ENCODE results near the gene DLG2.

GRCh38 chr11:85647078-85647477 is 19.9 kb upstream of the DLG2 start:
- TF ChIP-seq, protein P1, sequence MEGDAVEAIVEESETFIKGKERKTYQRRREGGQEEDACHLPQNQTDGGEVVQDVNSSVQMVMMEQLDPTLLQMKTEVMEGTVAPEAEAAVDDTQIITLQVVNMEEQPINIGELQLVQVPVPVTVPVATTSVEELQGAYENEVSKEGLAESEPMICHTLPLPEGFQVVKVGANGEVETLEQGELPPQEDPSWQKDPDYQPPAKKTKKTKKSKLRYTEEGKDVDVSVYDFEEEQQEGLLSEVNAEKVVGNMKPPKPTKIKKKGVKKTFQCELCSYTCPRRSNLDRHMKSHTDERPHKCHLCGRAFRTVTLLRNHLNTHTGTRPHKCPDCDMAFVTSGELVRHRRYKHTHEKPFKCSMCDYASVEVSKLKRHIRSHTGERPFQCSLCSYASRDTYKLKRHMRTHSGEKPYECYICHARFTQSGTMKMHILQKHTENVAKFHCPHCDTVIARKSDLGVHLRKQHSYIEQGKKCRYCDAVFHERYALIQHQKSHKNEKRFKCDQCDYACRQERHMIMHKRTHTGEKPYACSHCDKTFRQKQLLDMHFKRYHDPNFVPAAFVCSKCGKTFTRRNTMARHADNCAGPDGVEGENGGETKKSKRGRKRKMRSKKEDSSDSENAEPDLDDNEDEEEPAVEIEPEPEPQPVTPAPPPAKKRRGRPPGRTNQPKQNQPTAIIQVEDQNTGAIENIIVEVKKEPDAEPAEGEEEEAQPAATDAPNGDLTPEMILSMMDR (IDR thresholded peaks at IDR 0.05; ENCODE audit: low read length), result no peak
- TF ChIP-seq EZH2phosphoT487 (IDR thresholded peaks at IDR 0.05; ENCODE audit: low read length), result no peak

Data from MM.1S (cell line).